OCI-LY7 (cell line): ENCODE results near the gene LZTS2.

Source experiments
- EZH2phosphoT487 ChIP-seq: fragments of 200-600 bp; sonication (generic); IDR thresholded peaks from 2 replicates; pipeline ENCODE4 v1.6.1; 2018; ENCODE audit warnings: low read depth, borderline replicate concordance, mild to moderate bottlenecking, mixed run types, antibody characterized with exemption, low read length, moderate library complexity, mixed read lengths
- TF ChIP-seq, protein P1 (sequence below): fragments of 200-600 bp; sonication (generic); conservative IDR thresholded peaks from 2 replicates; pipeline ENCODE4 v1.5.1; 2014; ENCODE audit warnings: mild to moderate bottlenecking, antibody characterized with exemption, low read length, moderate library complexity, mixed read lengths

DNA sequence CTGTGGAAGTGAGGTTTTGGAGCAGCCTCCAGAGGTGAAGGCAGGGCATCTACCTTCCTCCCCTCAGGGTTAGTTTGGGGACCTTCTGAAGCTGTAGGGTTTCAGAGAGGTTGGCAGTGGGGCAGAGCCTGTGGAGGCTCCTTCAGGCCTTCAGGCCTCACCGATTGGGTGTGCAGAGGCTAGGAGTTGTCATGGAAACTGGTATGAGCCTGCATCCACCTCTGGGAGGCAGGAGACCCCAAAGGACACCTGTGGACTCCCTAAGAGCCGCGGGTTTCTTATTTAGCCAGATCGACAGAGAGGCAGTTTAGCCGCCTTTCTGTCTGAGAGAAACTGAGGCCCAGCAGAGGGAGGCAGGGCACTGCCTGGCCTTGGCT lies 2.0 kb downstream of the LZTS2 start:
- TF ChIP-seq, protein P1, sequence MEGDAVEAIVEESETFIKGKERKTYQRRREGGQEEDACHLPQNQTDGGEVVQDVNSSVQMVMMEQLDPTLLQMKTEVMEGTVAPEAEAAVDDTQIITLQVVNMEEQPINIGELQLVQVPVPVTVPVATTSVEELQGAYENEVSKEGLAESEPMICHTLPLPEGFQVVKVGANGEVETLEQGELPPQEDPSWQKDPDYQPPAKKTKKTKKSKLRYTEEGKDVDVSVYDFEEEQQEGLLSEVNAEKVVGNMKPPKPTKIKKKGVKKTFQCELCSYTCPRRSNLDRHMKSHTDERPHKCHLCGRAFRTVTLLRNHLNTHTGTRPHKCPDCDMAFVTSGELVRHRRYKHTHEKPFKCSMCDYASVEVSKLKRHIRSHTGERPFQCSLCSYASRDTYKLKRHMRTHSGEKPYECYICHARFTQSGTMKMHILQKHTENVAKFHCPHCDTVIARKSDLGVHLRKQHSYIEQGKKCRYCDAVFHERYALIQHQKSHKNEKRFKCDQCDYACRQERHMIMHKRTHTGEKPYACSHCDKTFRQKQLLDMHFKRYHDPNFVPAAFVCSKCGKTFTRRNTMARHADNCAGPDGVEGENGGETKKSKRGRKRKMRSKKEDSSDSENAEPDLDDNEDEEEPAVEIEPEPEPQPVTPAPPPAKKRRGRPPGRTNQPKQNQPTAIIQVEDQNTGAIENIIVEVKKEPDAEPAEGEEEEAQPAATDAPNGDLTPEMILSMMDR, result no peak
- no peak for TF ChIP-seq EZH2phosphoT487
